GM21529 (cell line): ENCODE measurements around the gene DNAJC8.

Experiments
- ATAC-seq: cut with Tn5 transposase; IDR thresholded peaks from one replicate; pipeline ENCODE4 v1.9.1; 2021; ENCODE audit not compliant: unreplicated experiment

Gene DNAJC8

GRCh38 chr1:28173151-28173979 lies 59.5 kb downstream of the DNAJC8 start:
- no peak for ATAC-seq

- peak; percentile 56 for ATAC-seq
These were observed 60.1 kb downstream of the DNAJC8 start for GRCh38 chr1:28172713-28173150.

- ATAC-seq: no peak
These were observed 61.6 kb downstream of the DNAJC8 start for GRCh38 chr1:28171246-28171645.

GRCh38 chr1:28170001-28170596 lies 62.7 kb downstream of the DNAJC8 start:
- no peak for ATAC-seq

- no peak for ATAC-seq
These were observed 69.2 kb downstream of the DNAJC8 start for GRCh38 chr1:28163496-28164161.

- ATAC-seq: no peak
These were observed 70.7 kb downstream of the DNAJC8 start for GRCh38 chr1:28162151-28162550.

- ATAC-seq: no peak
These were observed 71.1 kb downstream of the DNAJC8 start for GRCh38 chr1:28161751-28162150.

GRCh38 chr1:28160782-28161266 lies 72.0 kb downstream of the DNAJC8 start:
- no peak for ATAC-seq

GRCh38 chr1:28159680-28160079 lies 73.1 kb downstream of the DNAJC8 start:
- ATAC-seq: no peak

- no peak for ATAC-seq
These were observed 73.6 kb downstream of the DNAJC8 start for GRCh38 chr1:28159243-28159642.

- ATAC-seq: no peak
These were observed 74.9 kb downstream of the DNAJC8 start for GRCh38 chr1:28157894-28158293.

- no peak for ATAC-seq
These were observed 76.0 kb downstream of the DNAJC8 start for GRCh38 chr1:28156821-28157220.

- no peak for ATAC-seq
These were observed 77.2 kb downstream of the DNAJC8 start for GRCh38 chr1:28155628-28156027.

- ATAC-seq: no peak
These were observed 78.7 kb downstream of the DNAJC8 start for GRCh38 chr1:28154078-28154594.
